ENCODE measurements around the gene KRTAP4-1. TPM values are rescaled to one million over a fixed set of nuclear protein-coding genes. Genes with fewer than 3 reads are reported as not detected.

KRTAP4-1 gene
- polyA plus RNA-seq, 1 of the 3 experiments (the other 2 are of a cell fraction): not detected

GRCh38 chr17:41144846-41145245 is 39.9 kb downstream of the KRTAP4-1 start:
- WGBS (ENCODE audit: low lambda C conversion rate): 9% methylated on average over 1 of the region's 1 CpG
- Histone ChIP-seq H3K27me3 (ENCODE audit: insufficient read depth) (0 out of 2 replicates have a peak, but pooled peaks cover 1% of the 10 kb centered on the region), H3K36me3 (replicated peaks in 1 of 2; ENCODE audit: control insufficient read depth in 1 of 2, insufficient read depth in 2 of 2, low read length in 1 of 2) (no peaks in the 10 kb centered on the region), H3K9ac (no peak overlapping the region), H3K79me2 (ENCODE audit: insufficient read depth) (no peaks in the 10 kb centered on the region), H3K9me2 (no peaks in the 10 kb centered on the region), H4K20me1 (ENCODE audit: insufficient read depth) (no peaks in the 10 kb centered on the region), H3K27ac (ENCODE audit: low read depth in 2 of 2, low read length in 1 of 2) (no peak overlapping the region), H3K4me2 (no peak overlapping the region), H3K4me1 (ENCODE audit: control insufficient read depth in 1 of 2, insufficient read depth in 2 of 2, low read depth in 1 of 2, low read length in 1 of 2) (no peaks in the 10 kb centered on the region), H3K4me3 (ENCODE audit: low read depth in 2 of 2, low read length in 1 of 2) (no peak overlapping the region), H3K9me3 (0 out of 2 replicates have a peak, but pooled peaks cover 5% of the 10 kb centered on the region), H2AFZ (ENCODE audit: low read depth) (no peak overlapping the region), H3F3A (replicated peaks; ENCODE audit: insufficient read depth) (no peaks in the 10 kb centered on the region)
- CTCF ChIA-PET: no interaction called here
- no peak for DNase-seq
- TF ChIP-seq FOXJ3 (CRISPR knock-in tag; IDR thresholded peaks at IDR 0.05): no peak
- no peak for TF ChIP-seq RXRA (IDR thresholded peaks at IDR 0.05; ENCODE audit: borderline replicate concordance, low read depth)
- no peak for TF ChIP-seq GABPA (IDR thresholded peaks at IDR 0.05; ENCODE audit: low read depth)
- TF ChIP-seq RCOR1 (IDR thresholded peaks at IDR 0.05; ENCODE audit: low read length): no peak
- no peak for TF ChIP-seq TCF12 (IDR thresholded peaks at IDR 0.05)
- no peak for TF ChIP-seq RAD21 (IDR thresholded peaks at IDR 0.05; ENCODE audit: low read length)
- TF ChIP-seq GATA2 (CRISPR knock-in tag; IDR thresholded peaks at IDR 0.05): no peak
- no peak for TF ChIP-seq PBX3 (IDR thresholded peaks at IDR 0.05)
- TF ChIP-seq TAF1 (IDR thresholded peaks at IDR 0.05; ENCODE audit: borderline replicate concordance, low read depth, low read length): no peak
- no peak for TF ChIP-seq USF2 (IDR thresholded peaks at IDR 0.05; ENCODE audit: borderline replicate concordance, low read depth, low read length)
- TF ChIP-seq NRF1 (IDR thresholded peaks at IDR 0.05; ENCODE audit: low read depth, low read length): no peak
- POLR2A ChIA-PET: no interaction called here

- Histone ChIP-seq H3K4me2 (no peak overlapping the region), H3K4me3 (ENCODE audit: low read depth in 2 of 2, low read length in 1 of 2) (no peak overlapping the region), H3K27ac (ENCODE audit: low read depth in 2 of 2, low read length in 1 of 2) (no peak overlapping the region), H3K79me2 (ENCODE audit: insufficient read depth) (no peaks in the 10 kb centered on the region), H3F3A (replicated peaks; ENCODE audit: insufficient read depth) (no peaks in the 10 kb centered on the region), H3K9ac (no peak overlapping the region), H3K27me3 (ENCODE audit: insufficient read depth) (no peaks in the 10 kb centered on the region), H3K4me1 (ENCODE audit: control insufficient read depth in 1 of 2, insufficient read depth in 2 of 2, low read depth in 1 of 2, low read length in 1 of 2) (no peaks in the 10 kb centered on the region), H2AFZ (ENCODE audit: low read depth) (no peak overlapping the region), H3K9me3 (0 out of 2 replicates have a peak, but pooled peaks cover 5% of the 10 kb centered on the region), H4K20me1 (ENCODE audit: insufficient read depth) (no peaks in the 10 kb centered on the region), H3K36me3 (replicated peaks in 1 of 2; ENCODE audit: control insufficient read depth in 1 of 2, insufficient read depth in 2 of 2, low read length in 1 of 2) (no peaks in the 10 kb centered on the region), H3K9me2 (no peaks in the 10 kb centered on the region)
- ChIA-PET POLR2A (no interaction called here), CTCF (no interaction called here)
- DNase-seq: no peak
- no peak for TF ChIP-seq PBX3 (IDR thresholded peaks at IDR 0.05)
Observed at GRCh38 chr17:41141361-41141760, 43.4 kb downstream of the KRTAP4-1 start.

Data from SK-N-SH (cell line).